Nephron (organoid): Measurements from ENCODE around the gene POMP.

Experiments used
- H3K27ac Mint-ChIP-seq, 3 experiments: 2 replicates each; pipeline ENCODE4 v1.8.0; 2020; ENCODE audit warnings: mixed read lengths in 3 of 3, mild to moderate bottlenecking in 2 of 3, moderate library complexity in 1 of 3
- H3K27me3 Mint-ChIP-seq: 2 replicates; pipeline ENCODE4 v1.8.0; 2021; ENCODE audit warnings: low read depth, mild to moderate bottlenecking, moderate library complexity, mixed read lengths
- H3K36me3 Mint-ChIP-seq: 2 replicates; pipeline ENCODE4 v1.8.0; 2020; ENCODE audit warnings: low read depth, mixed read lengths
- H3K4me1 Mint-ChIP-seq: 2 replicates; pipeline ENCODE4 v1.8.0; 2020; ENCODE audit warnings: mixed read lengths
- H3K4me3 Mint-ChIP-seq, 3 experiments: 2 replicates each; pipeline ENCODE4 v1.8.0; 2020; ENCODE audit warnings: mild to moderate bottlenecking in 3 of 3, mixed read lengths in 3 of 3, moderate library complexity in 2 of 3
- H3K9me3 Mint-ChIP-seq: 2 replicates; pipeline ENCODE4 v1.8.0; 2020; ENCODE audit warnings: mixed read lengths
- TF ChIP-seq, protein P1 (sequence below), 3 experiments: fragments of 200-600 bp; sonication (generic); IDR thresholded peaks; one replicate each; pipeline ENCODE4 v1.5.0; 2021; ENCODE audit warnings: antibody characterized with exemption in 3 of 3; ENCODE audit not compliant: unreplicated experiment in 3 of 3

Gene POMP

DNA sequence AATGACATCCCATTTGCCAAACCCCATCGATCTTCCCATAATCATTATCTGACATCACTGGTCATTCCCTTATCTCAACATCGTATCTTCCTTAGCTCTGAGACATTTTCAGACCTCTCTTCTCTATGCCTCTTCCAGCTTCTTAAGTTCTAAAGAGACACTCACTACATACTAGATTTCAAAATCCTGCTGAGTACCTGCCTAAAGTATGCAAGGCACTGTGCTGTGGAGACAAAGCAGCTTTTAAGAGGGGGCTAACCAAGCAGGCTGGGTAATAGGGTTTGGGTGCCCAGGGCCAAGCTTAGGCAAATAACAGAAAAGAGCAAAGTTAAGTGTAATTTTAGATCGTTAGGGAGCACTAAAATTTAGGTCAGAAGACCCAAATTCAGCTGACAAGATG is 3.4 kb upstream of the POMP start:
- Mint-ChIP-seq H3K36me3 (peaks cover 6% of the 10 kb centered on the region), H3K27me3 (no peaks in the 10 kb centered on the region), H3K9me3 (no peaks in the 10 kb centered on the region), H3K4me1 (peaks cover 52% of the 10 kb centered on the region), H3K27ac (no peak overlapping the region), H3K4me3 (peak overlapping the region; percentile 22 to 53 (median 26))
- TF ChIP-seq, protein P1, sequence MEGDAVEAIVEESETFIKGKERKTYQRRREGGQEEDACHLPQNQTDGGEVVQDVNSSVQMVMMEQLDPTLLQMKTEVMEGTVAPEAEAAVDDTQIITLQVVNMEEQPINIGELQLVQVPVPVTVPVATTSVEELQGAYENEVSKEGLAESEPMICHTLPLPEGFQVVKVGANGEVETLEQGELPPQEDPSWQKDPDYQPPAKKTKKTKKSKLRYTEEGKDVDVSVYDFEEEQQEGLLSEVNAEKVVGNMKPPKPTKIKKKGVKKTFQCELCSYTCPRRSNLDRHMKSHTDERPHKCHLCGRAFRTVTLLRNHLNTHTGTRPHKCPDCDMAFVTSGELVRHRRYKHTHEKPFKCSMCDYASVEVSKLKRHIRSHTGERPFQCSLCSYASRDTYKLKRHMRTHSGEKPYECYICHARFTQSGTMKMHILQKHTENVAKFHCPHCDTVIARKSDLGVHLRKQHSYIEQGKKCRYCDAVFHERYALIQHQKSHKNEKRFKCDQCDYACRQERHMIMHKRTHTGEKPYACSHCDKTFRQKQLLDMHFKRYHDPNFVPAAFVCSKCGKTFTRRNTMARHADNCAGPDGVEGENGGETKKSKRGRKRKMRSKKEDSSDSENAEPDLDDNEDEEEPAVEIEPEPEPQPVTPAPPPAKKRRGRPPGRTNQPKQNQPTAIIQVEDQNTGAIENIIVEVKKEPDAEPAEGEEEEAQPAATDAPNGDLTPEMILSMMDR (IDR thresholded peaks at IDR 0.05; ENCODE audit: unreplicated experiment in 3 of 3): no peak

DNA sequence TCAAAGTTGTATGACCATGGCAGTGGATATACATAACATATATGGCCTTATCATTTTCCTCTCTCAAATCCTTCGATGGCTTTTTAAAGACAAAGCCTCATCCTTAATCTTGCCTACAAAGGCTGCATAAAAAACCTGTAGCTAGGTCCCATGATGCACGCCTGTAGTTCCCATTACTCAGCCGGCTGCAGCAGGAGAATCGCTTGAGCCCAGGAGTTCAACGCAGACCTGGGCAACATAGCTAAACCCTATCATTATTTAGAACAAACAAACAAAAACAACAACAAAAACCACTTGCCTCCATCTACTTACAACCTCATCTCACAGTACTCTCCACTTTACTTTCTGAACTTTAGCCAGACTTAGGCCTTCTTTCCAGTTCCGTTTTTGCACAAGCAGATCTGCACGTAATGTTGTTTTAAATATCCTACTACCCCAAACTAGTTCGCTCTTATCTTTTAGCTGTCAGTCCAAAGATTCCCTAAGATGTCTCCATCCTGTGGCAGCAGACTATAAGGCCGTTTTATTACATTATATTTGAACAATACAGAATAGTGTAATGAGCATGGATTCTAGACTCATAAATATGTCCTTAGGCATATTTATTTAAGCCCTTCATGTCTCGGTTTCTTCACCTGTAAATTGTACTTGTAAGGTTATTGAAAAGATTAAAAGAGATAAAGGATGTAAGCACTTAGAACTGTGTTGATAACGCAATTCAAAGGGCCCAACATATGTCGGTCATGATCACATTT is 969 bp upstream of the POMP start:
- Mint-ChIP-seq H3K36me3 (peaks cover 18% of the 10 kb centered on the region), H3K4me1 (peaks cover 58% of the 10 kb centered on the region), H3K4me3 (peak overlapping the region; percentile 84 to 93 (median 87)), H3K27me3 (no peaks in the 10 kb centered on the region), H3K27ac (peak overlapping the region; percentile 53 to 70 (median 58)), H3K9me3 (no peaks in the 10 kb centered on the region)
- TF ChIP-seq, protein P1 (IDR thresholded peaks at IDR 0.05; ENCODE audit: unreplicated experiment in 3 of 3): peak in 2 of 3 experiments; percentile 26 to 39

DNA sequence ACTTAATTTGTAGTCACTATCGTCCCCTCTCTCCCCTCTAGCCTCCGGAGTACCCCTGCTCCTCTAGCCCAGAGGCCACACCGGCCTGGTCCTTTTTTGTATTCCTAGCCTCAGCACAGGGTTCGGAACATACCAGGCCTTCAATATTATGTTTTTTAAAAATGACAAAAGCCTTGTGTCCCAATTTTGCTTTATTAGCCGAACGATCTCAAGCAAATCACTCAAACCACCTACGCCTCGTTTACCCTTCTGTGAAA is 463 bp upstream of the POMP start:
- Mint-ChIP-seq H3K9me3 (no peaks in the 10 kb centered on the region), H3K4me3 (peak overlapping the region; percentile 84 to 93 (median 87)), H3K36me3 (peaks cover 19% of the 10 kb centered on the region), H3K4me1 (peaks cover 54% of the 10 kb centered on the region), H3K27ac (peak overlapping the region; percentile 53 to 70 (median 58)), H3K27me3 (no peaks in the 10 kb centered on the region)
- TF ChIP-seq, protein P1 (IDR thresholded peaks at IDR 0.05; ENCODE audit: unreplicated experiment in 3 of 3): no peak

DNA sequence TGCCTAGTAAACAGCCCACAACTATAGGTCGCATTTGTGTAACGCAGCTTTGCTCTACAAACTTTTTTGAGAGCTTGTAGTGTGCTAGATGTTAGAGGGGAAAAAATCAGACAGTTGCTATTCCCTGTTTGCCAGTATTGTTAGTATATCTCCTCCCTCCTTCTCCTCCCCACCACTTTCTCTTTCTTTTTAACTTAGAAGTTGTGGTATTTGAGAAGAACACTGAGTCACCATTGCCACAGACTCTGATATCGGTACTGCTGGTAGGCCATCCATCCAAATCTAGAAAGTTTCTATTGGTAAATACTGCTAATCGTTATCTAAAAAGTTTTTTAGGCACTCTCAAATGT is 666 bp downstream of the POMP start:
- H3K27ac Mint-ChIP-seq: peak overlapping the region; percentile 53 to 70 (median 58)
- TF ChIP-seq, protein P1 (IDR thresholded peaks at IDR 0.05; ENCODE audit: unreplicated experiment in 3 of 3): no peak
- peak overlapping the region; percentile 84 to 93 (median 87) for H3K4me3 Mint-ChIP-seq
- no peaks in the 10 kb centered on the region for H3K27me3 Mint-ChIP-seq
- no peaks in the 10 kb centered on the region for H3K9me3 Mint-ChIP-seq
- peaks cover 28% of the 10 kb centered on the region for H3K36me3 Mint-ChIP-seq
- H3K4me1 Mint-ChIP-seq: peaks cover 54% of the 10 kb centered on the region

DNA sequence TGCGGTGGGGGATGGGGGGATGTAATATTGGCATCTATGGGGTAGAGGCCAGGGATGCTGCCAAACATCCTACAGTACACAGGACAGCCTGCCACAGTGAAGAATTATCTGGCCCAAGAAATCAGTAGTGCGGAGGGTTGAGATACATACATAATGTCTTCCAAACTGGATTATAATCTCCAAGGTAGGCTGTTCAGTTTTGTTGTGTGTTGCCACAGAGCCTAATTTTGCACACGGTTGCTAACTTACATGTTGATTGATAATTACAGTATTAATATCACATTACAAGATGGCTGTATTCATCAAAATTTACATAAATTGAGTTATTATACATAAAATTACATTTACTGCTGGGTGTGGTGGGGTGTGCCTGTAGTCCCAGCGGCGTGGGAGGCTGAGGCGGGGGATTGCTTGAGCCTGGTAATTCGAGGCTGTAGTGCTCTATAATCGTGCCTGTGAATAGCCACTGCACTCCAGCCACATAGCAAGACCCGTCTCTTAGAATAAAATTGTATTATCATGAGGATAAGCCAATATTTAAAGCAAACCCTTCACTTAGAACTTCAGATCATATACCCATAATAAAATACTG is 8.1 kb downstream of the POMP start:
- Mint-ChIP-seq H3K9me3 (no peaks in the 10 kb centered on the region), H3K36me3 (peaks cover 83% of the 10 kb centered on the region), H3K4me1 (peaks cover 3% of the 10 kb centered on the region), H3K4me3 (no peak overlapping the region), H3K27me3 (no peaks in the 10 kb centered on the region), H3K27ac (no peak overlapping the region)
- TF ChIP-seq, protein P1 (IDR thresholded peaks at IDR 0.05; ENCODE audit: unreplicated experiment in 3 of 3): no peak
